K562 (cell line): ENCODE results near the gene MEF2C. TPM values are rescaled to one million over a fixed set of nuclear protein-coding genes. Genes with fewer than 3 reads are reported as not detected.
A peak's percentile ranks its signal among the peaks of the same experiment; 100 is the strongest.

Experiments
- ATF1 ChIP-seq, 2 experiments: fragments of 450-650 bp in 1 of 2; IDR thresholded peaks; 2 replicates each; pipeline ENCODE4 v1.6.1; 2016; ENCODE audit warnings: missing compliant biosample characterization in 1 of 2, missing genetic modification characterization in 1 of 2
- ESRRA ChIP-seq: fragments of 450-650 bp; IDR thresholded peaks from 2 replicates; pipeline ENCODE4 v1.6.1; 2014; ENCODE audit warnings: low read depth, mild to moderate bottlenecking, moderate library complexity, borderline replicate concordance
- RNF2 ChIP-seq: sonication (generic); IDR thresholded peaks from 2 replicates; pipeline ENCODE4 v1.6.1; 2016
- ZNF24 ChIP-seq: fragments of 450-650 bp; IDR thresholded peaks from 2 replicates; pipeline ENCODE4 v1.6.1; 2016
- ZNF77 ChIP-seq: fragments of 250-450 bp; sonication (Bioruptor Pico); IDR thresholded peaks from 2 replicates; pipeline ENCODE4 v1.5.0; 2020
- polyA plus RNA-seq, 8 experiments: library from polyadenylated mRNA; depleted of rRNA in 4 of 8; stranded (reverse) in 5 of 8; unstranded in 3 of 8; fragments of >200 nt; fragmentation: Nextera tagmentation in 2 of 8; fragmentation: Illumina TruSeq in 1 of 8; extraction: Ambion mirVana in 2 of 8; extraction: Trizol in 1 of 8; gene quantifications; 2 replicates each; pipeline versions ENCODE4 v1.2.1 to v1.2.3, GENCODE V29; 2011 to 2014; ENCODE audit warnings: inconsistent platforms in 1 of 8, missing spikeins in 1 of 8
- total RNA-seq, 7 experiments: library from RNA; depleted of rRNA in 6 of 7; stranded (reverse); fragments of >200 nt in 6 of 7; fragmentation: Illumina TruSeq in 2 of 7; extraction: Trizol in 2 of 7; gene quantifications; 2 replicates each; pipeline versions ENCODE4 v1.2.1 to v1.2.3, GENCODE V29; 2011 to 2021; ENCODE audit warnings: low replicate concordance in 1 of 7
- TF ChIP-seq, protein P1 (sequence below), 2 experiments: fragments of 450-650 bp; conservative IDR thresholded peaks; 2 replicates each; pipeline ENCODE4 v1.6.1; 2017; ENCODE audit warnings: mild to moderate bottlenecking in 2 of 2, moderate library complexity in 2 of 2
- TF ChIP-seq, protein P2 (sequence below), 2 experiments: IDR thresholded peaks in 1 of 2; conservative IDR thresholded peaks in 1 of 2; 2 replicates each; pipeline ENCODE4 v1.6.1; 2016; ENCODE audit warnings: low read depth in 2 of 2, mild to moderate bottlenecking in 1 of 2, missing compliant biosample characterization in 1 of 2, missing genetic modification characterization in 1 of 2, moderate library complexity in 1 of 2

MEF2C gene
- total and polyA plus RNA-seq, 9 of the 15 experiments (the other 6 are each of a cell fraction or from before 2014, with no cell fraction given): 25.1 to 67.8 (median 58.3) TPM

DNA sequence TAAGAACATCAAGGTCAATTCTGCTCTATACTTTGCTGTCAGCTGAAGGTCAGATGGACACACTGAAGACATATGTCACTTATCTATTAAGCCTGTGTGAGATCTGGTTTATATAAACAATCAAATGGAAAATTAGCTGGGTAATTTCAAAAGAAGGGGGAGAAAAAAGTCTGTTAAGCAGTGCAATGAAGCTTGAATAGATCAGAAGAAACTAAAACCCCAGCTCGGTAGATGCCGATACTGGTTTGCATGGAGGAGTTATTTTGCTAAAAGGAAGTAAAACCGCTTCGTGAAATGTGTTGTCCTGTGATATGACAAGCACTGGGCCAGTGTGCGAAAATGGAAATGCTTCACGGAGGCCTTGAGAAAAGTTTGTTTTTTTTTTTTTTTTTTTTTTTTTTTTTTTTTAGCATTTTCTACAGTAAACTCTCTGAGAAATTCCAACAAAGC lies 148.8 kb downstream of the MEF2C start (continued):
- TF ChIP-seq, protein P1, sequence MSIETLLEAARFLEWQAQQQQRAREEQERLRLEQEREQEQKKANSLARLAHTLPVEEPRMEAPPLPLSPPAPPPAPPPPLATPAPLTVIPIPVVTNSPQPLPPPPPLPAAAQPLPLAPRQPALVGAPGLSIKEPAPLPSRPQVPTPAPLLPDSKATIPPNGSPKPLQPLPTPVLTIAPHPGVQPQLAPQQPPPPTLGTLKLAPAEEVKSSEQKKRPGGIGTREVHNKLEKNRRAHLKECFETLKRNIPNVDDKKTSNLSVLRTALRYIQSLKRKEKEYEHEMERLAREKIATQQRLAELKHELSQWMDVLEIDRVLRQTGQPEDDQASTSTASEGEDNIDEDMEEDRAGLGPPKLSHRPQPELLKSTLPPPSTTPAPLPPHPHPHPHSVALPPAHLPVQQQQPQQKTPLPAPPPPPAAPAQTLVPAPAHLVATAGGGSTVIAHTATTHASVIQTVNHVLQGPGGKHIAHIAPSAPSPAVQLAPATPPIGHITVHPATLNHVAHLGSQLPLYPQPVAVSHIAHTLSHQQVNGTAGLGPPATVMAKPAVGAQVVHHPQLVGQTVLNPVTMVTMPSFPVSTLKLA (conservative IDR thresholded peaks at IDR 0.05): 0 out of 4 replicates have a peak, but pooled peaks of 1 of the 2 experiments have one; percentile 8
- TF ChIP-seq RNF2 (no peak), ATF1 (CRISPR knock-in tag; IDR thresholded peaks at IDR 0.05) (no peak), ATF1 (tag; IDR thresholded peaks at IDR 0.05) (0 out of 2 replicates have a peak, but pooled peaks have one; percentile 12), ZNF77 (no peak), ZNF24 (no peak), ESRRA (peak; percentile 87)
- TF ChIP-seq, protein P2, sequence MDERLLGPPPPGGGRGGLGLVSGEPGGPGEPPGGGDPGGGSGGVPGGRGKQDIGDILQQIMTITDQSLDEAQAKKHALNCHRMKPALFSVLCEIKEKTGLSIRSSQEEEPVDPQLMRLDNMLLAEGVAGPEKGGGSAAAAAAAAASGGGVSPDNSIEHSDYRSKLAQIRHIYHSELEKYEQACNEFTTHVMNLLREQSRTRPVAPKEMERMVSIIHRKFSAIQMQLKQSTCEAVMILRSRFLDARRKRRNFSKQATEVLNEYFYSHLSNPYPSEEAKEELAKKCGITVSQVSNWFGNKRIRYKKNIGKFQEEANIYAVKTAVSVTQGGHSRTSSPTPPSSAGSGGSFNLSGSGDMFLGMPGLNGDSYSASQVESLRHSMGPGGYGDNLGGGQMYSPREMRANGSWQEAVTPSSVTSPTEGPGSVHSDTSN (CRISPR knock-in tag; IDR thresholded peaks at IDR 0.05; ENCODE audit: low read depth): no peak
- TF ChIP-seq, protein P2 (tag; conservative IDR thresholded peaks at IDR 0.05; ENCODE audit: low read depth): peak; percentile 29; the same call in 1 of the 2 replicates
